ENCODE data around the gene THOC2.

- TF ChIP-seq, protein P1, sequence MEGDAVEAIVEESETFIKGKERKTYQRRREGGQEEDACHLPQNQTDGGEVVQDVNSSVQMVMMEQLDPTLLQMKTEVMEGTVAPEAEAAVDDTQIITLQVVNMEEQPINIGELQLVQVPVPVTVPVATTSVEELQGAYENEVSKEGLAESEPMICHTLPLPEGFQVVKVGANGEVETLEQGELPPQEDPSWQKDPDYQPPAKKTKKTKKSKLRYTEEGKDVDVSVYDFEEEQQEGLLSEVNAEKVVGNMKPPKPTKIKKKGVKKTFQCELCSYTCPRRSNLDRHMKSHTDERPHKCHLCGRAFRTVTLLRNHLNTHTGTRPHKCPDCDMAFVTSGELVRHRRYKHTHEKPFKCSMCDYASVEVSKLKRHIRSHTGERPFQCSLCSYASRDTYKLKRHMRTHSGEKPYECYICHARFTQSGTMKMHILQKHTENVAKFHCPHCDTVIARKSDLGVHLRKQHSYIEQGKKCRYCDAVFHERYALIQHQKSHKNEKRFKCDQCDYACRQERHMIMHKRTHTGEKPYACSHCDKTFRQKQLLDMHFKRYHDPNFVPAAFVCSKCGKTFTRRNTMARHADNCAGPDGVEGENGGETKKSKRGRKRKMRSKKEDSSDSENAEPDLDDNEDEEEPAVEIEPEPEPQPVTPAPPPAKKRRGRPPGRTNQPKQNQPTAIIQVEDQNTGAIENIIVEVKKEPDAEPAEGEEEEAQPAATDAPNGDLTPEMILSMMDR (conservative IDR thresholded peaks at IDR 0.05; ENCODE audit: low read length), result no peak
- no peak for TF ChIP-seq EZH2phosphoT487 (IDR thresholded peaks at IDR 0.05; ENCODE audit: borderline replicate concordance, low read depth, low read length)
These were observed 4.8 kb downstream of the THOC2 start for GRCh38 chrX:123728016-123728415.
